ENCODE results near the gene DPH3.

Gene DPH3

GRCh38 chr3:16216373-16216935, 48.3 kb downstream of the DPH3 start:
- in situ Hi-C loops (cut with MboI; ENCODE audit: low pct_unique_long_range_greater_than_20kb, low sequenced_read_pairs, unreplicated experiment) = no loop called here
- DNase-seq (ENCODE audit: low spot score) = no peak
- no peak for TF ChIP-seq CTCF (IDR thresholded peaks at IDR 0.05; ENCODE audit: extremely low read depth, insufficient read depth, missing control alignments)

DNA sequence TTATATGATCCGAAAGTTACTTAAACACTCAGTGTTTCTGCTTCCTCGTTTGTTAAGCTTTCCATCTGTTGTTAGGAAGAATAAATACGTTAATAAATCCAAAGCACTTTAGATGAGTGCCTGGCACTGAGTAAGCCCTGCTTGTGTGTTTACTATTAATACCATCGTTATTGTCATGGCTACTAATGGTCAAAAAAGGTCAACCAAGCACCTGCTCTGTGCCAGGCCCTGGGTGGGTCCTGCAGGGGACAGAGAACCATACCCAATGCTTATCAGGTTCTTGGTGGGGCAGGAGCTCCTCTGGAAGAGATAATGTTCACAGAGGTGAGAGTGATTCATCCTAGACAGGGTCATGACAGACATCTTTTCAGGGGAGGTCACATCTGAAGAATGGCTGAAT, 50.4 kb downstream of the DPH3 start:
- DNase-seq (ENCODE audit: low spot score) = no peak
- in situ Hi-C loops (cut with MboI; ENCODE audit: low pct_unique_long_range_greater_than_20kb, low sequenced_read_pairs, unreplicated experiment) = no loop called here
- no peak for TF ChIP-seq CTCF (IDR thresholded peaks at IDR 0.05; ENCODE audit: extremely low read depth, insufficient read depth, missing control alignments)

- in situ Hi-C loops (cut with MboI; ENCODE audit: low pct_unique_long_range_greater_than_20kb, low sequenced_read_pairs, unreplicated experiment) = no loop called here
- no peak for TF ChIP-seq CTCF (IDR thresholded peaks at IDR 0.05; ENCODE audit: extremely low read depth, insufficient read depth, missing control alignments)
- no peak for DNase-seq (ENCODE audit: low spot score)
Observed at GRCh38 chr3:16211176-16211904, 53.4 kb downstream of the DPH3 start.

All from GM13977 (cell line).